HuH-7.5 (cell line): ENCODE measurements around the gene SMCO2.

Source experiments
- DNase-seq: peaks from one replicate; pipeline ENCODE4 v3.0.0; 2011; ENCODE audit warnings: low spot score

The SMCO2 gene

DNA sequence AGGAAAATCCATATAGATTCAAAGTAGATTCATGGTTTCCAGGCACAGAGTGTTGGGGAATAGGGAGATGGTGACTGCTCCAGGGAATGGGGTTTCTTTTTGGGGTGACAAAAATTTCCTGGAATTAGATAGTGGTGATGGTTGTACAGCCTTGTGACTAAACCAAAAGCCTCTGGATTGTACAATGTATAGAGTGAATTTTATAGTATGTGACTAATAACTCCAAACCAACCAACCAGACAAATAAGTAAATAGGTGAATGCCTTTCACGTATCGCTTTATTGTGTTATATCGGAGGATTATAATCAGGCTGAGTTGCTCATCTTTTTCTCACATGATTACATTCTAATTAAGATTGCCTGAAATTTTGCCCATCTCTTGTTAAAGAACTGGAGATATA is 52.8 kb downstream of the SMCO2 start:
- no peak for DNase-seq

DNA sequence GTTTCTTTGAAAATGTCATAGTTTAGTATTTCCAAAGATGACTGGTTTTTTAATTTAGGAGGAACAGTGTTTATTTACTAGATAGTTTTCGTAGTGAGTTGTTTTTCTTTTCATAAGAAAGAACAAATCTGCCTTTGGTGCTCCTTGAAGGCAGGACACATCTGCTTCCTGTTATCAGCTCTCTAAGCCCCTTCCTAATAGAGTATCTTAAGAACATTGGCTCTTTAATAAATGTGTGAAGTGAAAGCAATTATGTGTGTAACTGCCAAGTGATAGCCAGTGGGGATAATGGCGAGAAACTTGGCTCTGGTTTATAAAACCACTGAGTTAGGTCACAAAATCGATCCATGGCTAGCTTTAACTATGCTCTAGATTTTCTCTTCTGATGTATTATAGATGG is 54.0 kb downstream of the SMCO2 start:
- no peak for DNase-seq

DNA sequence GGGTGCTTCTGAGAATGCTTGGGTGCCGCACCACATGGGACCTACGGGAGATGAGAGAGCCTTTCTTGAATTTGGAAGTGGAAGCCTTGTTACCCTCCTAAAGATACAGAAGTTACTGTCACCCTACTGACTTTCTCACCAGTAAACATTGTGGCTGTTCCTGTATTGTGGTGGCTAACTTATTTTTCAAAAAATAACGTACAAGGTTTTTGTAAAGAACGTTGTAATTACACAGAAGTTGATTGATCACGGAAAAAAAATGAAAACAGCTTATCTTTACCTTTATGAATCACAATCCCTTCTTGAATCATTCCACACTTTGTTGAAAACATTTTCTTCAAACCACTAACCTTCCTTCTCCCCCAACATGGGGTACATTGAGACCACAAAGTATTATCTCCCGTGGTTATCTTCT is 55.5 kb downstream of the SMCO2 start:
- DNase-seq = no peak

DNA sequence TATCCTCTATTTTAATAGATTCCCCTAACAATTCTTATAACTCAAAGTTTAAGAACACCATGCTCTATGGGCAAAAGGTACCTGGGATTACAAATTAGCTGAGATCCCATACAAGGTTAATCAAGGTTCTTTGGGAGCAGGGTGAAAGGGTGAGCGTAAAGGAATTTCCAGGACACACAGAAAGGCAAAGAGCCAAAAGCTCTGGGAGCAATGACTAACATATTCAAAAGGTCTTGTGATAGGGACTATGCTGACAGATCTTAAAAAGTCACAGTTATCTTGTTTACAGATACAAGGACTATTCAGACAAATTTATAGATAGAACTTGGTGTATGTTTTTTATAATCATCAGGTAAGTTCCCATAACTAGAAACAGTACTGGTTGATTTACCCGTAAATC is 58.0 kb downstream of the SMCO2 start:
- DNase-seq = no peak

DNA sequence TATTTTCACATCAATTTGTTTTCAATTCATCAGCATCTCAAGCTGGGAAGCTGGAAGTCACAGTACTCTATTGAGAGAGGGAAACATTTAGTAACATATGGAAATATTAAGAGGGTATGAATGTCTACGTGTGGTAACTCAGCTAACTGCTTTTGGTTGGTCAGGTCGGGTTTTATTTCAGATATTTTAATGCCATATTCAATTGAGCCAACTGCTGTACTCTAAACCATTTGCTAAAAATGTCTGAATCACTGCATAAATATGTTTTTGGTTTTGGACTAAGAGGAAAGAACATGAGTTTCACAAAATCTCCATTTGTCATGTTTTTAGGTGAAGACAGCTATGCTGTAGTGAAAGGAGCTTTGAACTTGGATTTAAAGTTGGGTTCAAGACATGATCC is 58.6 kb downstream of the SMCO2 start:
- no peak for DNase-seq

DNA sequence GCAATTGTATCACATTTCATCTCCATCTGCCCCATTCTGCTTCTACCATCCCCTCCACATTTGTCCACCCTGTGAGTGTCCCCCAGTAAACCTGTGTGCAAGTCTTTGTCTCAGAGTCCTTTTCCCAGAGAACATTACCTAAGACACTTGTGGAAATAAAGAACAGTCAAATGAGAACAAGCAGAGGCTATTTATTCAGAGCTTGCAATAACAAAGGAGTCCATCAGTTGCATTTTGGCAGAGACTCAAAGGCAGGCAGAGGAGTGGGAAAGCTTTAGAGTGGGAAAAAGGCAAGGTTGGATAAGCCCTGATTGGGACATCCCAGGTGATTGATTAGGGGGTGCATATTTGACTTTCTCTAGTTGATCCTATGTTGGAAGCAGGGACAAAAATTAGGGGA is 59.2 kb downstream of the SMCO2 start:
- no peak for DNase-seq

DNA sequence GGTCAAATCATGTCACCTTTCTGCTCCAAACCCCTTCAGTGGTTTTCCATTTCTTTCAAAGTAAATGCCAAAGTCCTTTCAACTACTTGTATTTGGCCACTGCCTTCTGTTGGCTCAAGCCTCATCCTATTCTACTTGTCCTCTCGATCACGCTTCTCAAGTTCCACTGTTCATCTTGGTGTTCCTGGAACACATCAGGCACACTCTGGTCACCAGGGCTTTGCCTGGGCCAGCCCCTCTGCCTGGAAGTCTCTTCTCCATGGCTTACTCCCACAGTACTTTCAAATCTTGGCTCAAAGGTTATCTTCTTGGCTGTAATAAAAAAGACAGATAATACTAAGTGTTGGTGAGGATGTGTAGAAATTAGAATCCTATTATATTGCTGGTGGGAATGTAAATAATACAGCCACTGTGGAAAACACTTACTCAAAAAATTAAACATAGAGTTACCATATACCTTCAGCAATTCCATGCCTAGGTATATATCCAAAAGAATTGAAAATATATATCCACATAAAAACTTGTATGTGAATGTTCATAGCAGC is 60.2 kb downstream of the SMCO2 start:
- no peak for DNase-seq

DNA sequence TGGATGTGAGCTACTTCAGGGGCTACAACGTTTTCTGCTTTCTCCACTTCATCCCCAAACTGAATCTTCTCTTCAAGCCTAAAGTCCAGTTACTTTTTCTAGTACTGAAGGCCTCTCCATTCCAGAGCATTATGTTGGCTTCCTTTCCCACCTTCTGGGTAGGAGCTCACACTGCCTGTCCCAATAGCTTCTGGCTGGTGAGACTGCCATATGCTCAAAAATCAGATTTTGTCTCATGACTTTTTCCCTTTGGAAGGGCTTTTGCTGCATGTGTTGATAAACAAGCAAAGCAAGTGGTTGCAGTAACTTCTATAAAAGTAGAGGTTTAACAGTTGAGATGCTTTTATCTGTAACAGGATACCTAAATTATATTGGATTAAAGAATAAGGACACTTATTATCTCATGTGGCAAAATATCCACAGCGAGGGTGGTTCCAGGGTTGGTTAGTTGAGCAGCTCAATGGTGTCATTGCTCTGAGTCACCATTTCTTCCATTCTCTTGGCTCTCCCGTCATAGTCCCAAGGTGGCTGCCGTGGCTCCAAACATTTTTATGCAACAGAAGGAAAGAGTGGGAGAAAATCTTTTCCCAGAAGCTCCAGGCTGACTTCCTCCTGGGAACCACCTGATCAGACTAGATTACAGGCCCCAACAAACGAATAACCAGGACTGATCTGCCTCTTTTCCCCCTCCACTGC is 62.3 kb downstream of the SMCO2 start:
- no peak for DNase-seq

DNA sequence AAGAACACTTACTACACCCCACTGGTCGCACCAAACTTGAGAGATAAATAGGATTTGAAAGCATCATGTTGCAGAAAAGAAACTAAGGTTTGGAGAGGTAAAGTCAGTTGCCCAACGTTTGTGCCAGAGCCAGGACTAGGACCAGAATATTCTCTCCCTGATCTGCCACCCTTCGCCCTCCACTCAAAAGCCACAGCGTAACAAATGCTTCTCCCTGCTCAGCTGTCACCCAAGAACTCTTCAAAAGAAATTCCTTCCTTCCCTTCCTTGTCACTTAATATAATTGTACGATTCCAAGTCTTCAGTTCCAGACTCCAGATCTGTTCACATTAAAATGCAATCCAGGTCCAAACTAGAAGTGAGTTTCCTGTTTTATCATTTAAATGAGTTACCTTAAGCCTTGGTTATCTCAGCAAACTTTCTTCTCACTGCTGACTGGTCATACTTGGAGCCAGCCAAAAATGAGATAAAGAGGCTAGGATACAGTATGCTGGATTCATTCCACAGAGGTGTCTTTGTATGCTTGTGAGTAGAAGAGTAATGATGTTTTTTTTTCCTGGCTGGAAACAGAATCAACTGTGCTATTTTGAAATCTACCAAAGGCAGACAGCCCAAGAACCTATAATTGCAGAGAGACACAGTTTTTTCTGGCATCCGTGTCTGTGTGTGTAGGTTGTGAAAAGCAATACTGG is 64.6 kb downstream of the SMCO2 start:
- no peak for DNase-seq

DNA sequence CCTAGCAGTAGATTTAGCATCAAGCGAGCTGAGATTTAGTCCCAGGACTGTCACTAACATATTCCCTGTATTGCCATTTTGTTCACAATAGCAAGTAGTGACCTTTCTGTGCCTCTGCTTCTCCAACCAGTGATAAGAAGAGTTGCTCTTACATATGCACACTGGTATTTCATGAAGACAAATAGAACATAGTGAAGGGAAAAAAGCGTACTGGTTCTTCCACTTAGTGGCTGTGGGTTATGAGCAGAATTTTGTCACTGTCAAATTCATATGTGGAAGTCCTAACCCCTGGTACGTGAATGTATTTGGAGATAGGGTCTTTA is 65.1 kb downstream of the SMCO2 start:
- no peak for DNase-seq

DNA sequence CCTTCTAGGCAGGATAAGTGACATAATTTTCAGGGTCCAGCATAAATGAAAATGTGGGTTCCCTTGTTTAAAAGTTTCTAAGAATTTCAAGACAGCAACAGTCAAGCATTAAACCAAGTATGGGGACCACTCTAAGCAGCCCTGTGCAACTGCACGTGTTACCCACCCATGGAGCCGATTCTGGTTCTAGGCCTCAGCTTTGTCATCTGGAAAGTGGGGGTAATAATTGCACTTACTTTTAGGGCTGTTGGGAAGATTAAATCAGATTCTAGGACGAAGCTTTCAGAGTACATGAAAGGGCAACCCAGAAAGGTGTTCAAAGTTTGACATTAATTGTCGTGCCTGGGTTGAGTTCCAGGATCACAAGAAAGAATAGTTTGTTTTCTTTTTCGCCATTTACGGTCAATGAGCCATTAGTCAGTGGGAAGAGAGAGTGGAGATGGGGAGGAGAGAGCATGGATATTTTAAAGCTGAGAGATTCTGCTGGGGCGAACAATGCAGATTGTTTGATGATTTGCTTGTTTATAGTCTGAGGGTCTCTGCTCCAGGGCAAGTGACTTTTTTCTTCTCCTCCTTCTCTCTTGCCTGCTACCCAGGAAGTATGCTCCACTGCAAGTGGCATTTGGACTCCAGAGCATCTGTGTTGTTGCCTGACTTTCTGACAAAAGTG is 66.8 kb downstream of the SMCO2 start:
- DNase-seq = no peak

DNA sequence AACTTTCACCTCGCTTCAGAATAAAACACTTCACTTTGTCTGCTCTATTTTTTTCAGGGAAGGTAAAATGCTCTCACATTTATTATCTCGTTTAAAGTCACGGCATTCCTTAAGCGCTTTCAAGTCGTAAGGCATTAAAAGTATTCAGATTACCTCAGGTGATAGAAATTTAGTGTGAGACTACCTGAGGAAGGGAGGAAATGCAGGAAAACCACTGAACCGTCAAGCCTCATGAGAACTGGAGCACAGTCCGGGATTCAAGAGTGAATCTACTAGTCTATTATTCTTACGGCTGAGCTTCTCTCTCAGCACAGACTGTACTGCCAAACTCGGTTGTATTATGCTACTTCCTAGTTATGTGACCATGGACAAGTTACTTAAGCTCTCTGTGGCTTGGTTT is 69.1 kb downstream of the SMCO2 start:
- DNase-seq = no peak

DNA sequence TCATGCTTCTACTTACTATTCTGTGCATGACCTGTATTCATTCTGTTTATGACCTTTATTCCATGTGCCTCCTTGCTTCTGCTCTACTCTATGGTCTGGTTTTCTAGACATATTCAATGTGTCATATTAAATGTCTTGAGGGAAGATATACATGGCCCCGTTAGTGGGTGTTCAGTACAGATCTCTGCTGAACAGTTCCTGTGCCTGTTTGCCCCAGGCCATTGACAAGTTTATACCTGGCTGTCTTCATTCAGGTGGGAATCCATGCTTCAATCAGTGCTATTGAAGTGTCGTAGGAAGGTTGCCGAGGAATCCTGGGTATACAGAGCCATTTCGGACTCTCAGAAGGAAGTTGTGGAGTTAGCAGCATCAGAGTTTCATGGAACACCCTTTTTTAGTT is 70.1 kb downstream of the SMCO2 start:
- DNase-seq = no peak

DNA sequence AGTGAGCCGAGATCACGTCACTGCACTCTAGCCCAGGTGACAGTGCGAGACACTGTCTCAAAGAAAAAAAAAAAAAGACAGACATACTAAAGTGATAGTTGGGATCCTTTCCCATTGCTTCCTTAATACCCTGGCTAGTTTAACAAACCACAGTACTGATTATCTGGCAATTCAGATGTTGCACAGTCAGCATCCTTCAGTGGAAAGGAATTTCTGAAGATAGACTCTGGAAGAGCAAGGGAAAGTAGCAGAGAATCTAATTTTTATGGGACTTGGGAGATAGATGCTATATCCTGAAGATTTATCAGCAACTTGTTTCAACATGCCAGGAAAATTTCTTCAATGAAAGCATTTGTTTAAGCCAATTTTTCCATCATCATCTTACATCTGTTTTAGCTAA is 71.0 kb downstream of the SMCO2 start:
- DNase-seq = no peak

DNA sequence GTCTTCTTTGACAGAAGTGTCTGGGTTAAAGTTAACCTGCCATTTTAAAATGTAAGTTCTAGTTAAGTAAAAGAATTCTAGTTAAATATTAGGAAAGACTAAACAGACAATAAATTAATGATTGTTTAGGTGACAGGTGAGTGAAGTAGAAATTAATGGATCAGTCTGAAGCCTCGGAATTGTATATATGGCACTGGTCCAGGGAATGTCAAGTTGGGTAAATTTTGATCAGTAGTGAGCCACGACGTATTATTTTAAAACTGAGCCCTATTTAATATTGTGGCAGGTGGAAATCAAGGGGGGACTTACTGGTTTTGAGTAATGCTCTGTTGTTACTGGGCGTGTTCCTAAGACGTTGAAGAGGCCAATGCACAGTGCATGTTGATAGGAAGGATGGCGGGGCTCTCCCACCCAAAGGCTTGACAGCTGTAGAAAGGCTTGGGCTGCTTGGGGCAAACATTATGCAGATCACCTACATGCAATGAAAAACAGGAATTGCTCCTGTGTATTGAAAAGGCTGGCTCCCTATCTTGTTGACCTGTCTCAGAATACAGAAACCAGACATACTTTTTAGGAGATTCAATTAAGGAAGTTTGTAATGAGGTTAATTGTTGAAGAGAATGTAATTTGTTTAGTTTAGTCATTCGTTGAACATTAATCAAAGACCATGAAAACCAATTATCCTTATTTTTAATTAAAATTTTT is 71.6 kb downstream of the SMCO2 start:
- no peak for DNase-seq

DNA sequence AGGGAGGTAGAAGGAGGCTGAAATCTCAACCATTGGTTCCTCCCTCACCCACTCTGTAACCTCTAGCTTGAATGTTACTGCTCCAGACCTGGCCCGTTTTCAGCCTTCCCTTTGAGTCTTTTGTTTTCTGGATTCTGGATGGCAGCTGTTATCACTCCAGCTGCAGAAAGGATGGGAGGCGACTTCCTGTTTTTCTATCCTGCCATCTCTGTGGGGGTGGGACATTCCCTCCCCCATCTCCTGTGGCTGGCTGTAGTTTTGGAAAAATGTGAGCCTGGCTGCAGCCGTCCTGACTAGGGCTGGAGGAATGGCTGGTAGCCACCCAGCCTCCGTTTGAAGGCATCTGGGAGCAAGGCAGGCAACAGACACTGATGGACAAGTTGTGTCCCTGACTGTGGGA is 74.5 kb downstream of the SMCO2 start:
- no peak for DNase-seq

DNA sequence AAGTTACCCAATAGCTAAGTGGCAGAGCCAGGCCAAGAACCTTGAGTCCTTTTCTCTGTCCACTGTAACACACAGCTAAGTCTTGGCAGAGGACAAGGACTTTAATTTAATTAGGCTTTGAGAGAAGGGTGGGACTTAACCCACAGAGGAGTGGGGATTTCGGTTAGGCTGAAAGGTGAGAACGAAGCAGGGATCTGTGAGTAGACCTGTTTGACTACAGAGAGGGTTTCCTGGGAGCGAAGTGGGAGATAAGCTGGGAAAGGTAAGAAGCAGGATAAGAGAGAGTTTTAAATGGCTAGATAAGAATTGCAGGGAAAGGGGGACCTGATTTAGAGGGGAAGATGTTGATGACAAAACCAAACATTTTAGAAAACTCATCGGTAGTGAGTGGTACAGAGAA is 75.4 kb downstream of the SMCO2 start:
- no peak for DNase-seq

DNA sequence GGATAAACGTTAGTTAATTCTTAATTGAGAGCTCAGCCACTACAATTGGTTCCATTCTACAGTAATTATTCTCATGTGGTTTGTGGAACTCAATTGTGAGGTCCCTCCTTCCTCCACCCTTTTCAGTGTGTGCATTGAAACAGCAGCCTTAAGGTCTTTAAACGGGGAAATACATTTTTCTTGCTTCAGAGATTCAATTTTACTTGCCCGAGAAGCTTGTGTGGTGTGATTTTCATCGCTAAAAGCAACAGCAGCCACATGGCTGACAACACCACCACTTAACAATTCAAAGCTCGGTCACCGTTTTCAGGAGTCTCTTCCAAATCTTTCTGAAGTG is 76.7 kb downstream of the SMCO2 start:
- no peak for DNase-seq

DNA sequence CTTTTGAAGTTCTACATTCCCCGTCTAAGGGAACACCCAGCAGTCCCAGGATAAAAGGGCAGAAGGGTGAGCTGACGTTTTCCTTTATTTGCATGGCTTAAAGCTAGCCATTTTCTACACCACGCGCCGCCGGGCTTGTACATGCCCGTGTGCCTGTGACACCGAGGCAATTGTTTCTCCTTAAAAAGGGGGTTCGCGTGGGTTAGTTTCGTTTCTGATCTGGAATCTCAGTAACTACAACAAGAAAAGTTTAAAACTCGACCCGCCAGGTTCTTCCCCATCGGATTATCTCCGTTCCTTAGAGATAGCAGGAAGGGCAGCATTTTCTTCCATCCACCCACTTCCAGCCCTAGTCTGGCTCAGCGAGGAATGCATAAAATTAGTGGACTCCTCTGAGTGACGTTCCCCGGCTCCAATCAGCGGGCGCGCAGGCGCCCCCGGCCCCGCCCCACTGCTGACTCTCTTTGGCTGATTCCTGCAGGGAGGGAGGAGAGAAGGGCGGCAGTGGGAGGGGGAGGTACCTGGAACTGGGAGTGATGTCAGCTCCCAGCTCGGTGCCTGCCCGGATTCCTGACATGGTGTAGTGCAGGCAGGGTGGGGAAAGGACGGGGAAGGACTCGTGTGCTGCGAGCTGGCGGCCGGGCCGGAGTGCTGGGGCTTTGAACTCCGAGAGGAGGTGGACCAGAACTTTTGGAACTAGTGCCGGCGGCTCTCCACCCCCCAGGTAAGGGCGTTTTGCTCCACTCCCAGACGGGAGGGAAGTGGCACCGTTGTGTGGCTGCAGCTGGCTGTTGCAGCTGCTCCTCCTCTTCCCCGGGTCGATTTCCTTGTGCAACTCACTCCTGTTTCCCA is 77.3 kb downstream of the SMCO2 start, which contains the start of gene PPFIBP1:
PPFIBP1 (plus strand) TSS at position 565 of the 852 bp plus-strand sequence. CDS start 109,191 bp downstream, outside the sequence.
- DNase-seq = peak; percentile 90

DNA sequence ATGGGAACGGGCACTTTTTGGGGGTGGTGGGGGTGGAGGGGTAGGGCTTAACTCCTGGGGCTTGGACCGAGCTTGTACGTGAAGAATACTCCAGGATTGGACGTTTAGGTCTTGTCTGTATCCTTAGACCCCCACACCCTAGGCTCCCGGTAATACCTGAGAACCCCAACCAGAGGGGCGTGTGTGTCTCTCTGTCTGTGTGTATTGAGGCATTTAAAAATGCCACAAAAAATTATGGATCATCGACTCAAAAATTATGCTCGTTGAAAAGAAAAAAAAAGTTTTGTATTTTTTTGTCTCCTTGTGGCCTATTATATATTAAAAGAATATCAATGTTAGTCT is 77.9 kb downstream of the SMCO2 start:
- no peak for DNase-seq

DNA sequence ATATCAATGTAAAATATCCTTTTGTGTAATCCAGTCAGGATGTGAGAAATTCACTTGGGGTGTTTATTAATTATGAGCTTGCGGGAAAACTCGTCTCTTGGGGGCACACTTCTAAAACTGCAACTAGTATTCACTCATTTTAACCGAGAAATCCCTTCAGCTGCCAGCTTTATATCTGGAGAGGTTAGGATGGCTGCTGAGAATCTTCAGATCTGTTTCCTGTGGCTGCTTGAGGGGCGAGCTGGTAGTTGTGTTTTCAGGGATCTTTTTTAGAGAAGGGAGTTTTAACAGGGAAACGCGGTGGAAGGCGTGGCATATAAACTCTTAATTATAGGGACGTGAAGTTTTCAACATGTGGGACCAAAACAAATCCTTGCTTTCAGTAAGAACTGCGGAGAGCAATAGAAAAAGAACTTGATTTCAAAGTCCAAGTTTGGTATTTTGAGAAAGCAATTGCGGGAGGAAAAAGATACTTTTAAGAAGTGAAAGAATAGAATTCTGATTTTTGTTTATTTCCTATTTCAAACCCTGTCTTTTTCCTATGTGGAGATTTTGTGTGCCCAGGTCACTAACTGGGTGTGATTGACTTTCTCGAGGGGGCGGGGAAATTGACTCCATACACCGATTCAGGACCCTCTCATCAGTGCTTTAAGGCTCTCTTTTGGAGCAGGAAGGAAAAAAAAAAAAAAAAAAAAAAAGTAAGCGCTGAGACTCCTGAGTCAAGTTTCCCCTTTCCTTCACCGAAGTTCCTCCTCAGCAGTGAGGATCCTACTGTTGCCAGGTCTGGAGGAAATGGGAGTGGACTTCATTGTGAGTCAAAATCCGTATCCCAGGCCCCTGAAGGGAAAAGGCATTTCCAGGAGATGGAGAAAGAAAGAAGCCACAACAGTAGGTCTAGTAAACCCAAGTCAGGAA is 78.6 kb downstream of the SMCO2 start:
- DNase-seq = no peak
